ENCODE results near the gene KRTAP20-4. TPM values are rescaled to one million over a fixed set of nuclear protein-coding genes. Genes with fewer than 3 reads are reported as not detected.

KRTAP20-4 gene
- not detected for total RNA-seq

GRCh38 chr21:30620522-30620921, at the start of gene KRTAP20-4:
KRTAP20-4 (plus strand) TSS chr21:30620627.
- DNase-seq = no peak

GRCh38 chr21:30577766-30578165, 42.7 kb upstream of the KRTAP20-4 start:
- no peak for DNase-seq

- DNase-seq = no peak
Observed at GRCh38 chr21:30579346-30579745, 41.1 kb upstream of the KRTAP20-4 start.

- DNase-seq = no peak
Observed at GRCh38 chr21:30580132-30580531, 40.3 kb upstream of the KRTAP20-4 start.

- no peak for DNase-seq
Observed at GRCh38 chr21:30582870-30583269, 37.6 kb upstream of the KRTAP20-4 start.

GRCh38 chr21:30590297-30590696, 30.1 kb upstream of the KRTAP20-4 start, which contains the start of gene KRTAP22-2:
KRTAP22-2 (minus strand) TSS chr21:30590397.
- DNase-seq = no peak

GRCh38 chr21:30592140-30592539, 28.3 kb upstream of the KRTAP20-4 start, which contains the start of gene KRTAP6-3:
KRTAP6-3 (plus strand) TSS chr21:30592440; CDS start chr21:30592446, 6 bp downstream.
- DNase-seq = no peak

- DNase-seq = no peak
Observed at GRCh38 chr21:30598802-30599201, 21.6 kb upstream of the KRTAP20-4 start, which contains the start of gene KRTAP6-2. KRTAP6-2 (minus strand) TSS chr21:30598902; CDS start chr21:30598874, 28 bp downstream.

- no peak for DNase-seq
Observed at GRCh38 chr21:30600787-30601186, 19.6 kb upstream of the KRTAP20-4 start, which contains the start of gene KRTAP22-1. KRTAP22-1 (plus strand) TSS chr21:30601087.

- DNase-seq = no peak
Observed at GRCh38 chr21:30605968-30606367, 14.5 kb upstream of the KRTAP20-4 start.

GRCh38 chr21:30612132-30612531, 8.3 kb upstream of the KRTAP20-4 start:
- DNase-seq = no peak

- no peak for DNase-seq
Observed at GRCh38 chr21:30613836-30614235, 6.6 kb upstream of the KRTAP20-4 start, which contains the start of gene KRTAP6-1. KRTAP6-1 (minus strand) TSS chr21:30613930; CDS start chr21:30613904, 26 bp downstream.

- DNase-seq = no peak
Observed at GRCh38 chr21:30615199-30615598, 5.2 kb upstream of the KRTAP20-4 start.

- no peak for DNase-seq
Observed at GRCh38 chr21:30616125-30616524, 4.3 kb upstream of the KRTAP20-4 start, which contains the start of gene KRTAP20-1. KRTAP20-1 (plus strand) TSS chr21:30616425; CDS start chr21:30616455, 30 bp downstream.

- no peak for DNase-seq
Observed at GRCh38 chr21:30620080-30620479, 347 bp upstream of the KRTAP20-4 start.

- no peak for DNase-seq
Observed at GRCh38 chr21:30623362-30623761, 2.9 kb downstream of the KRTAP20-4 start.

- DNase-seq = no peak
Observed at GRCh38 chr21:30625449-30626165, 5.2 kb downstream of the KRTAP20-4 start.

GRCh38 chr21:30628109-30628508, 7.7 kb downstream of the KRTAP20-4 start:
- no peak for DNase-seq

- no peak for DNase-seq
Observed at GRCh38 chr21:30629200-30629599, 8.8 kb downstream of the KRTAP20-4 start.

GRCh38 chr21:30634906-30635305, 14.5 kb downstream of the KRTAP20-4 start, which contains the start of gene KRTAP20-2:
KRTAP20-2 (plus strand) TSS chr21:30635206; CDS start chr21:30635264, 58 bp downstream.
- DNase-seq = no peak

- no peak for DNase-seq
Observed at GRCh38 chr21:30638686-30639085, 18.3 kb downstream of the KRTAP20-4 start.

GRCh38 chr21:30642564-30642963, 22.1 kb downstream of the KRTAP20-4 start, which contains the start of gene KRTAP20-3:
KRTAP20-3 (plus strand) TSS chr21:30642864.
- no peak for DNase-seq

GRCh38 chr21:30646904-30647414, 26.5 kb downstream of the KRTAP20-4 start:
- no peak for DNase-seq
